Prostate gland (tissue), 2 donors: Measurements from ENCODE around the gene SLC12A5. TPM values are rescaled to one million over a fixed set of nuclear protein-coding genes. Genes with fewer than 3 reads are reported as not detected.

Experiments
- DNase-seq: peaks from one replicate; pipeline ENCODE4 v3.0.0-alpha.2; 2019; ENCODE audit warnings: low spot score
- H3K27ac ChIP-seq, 2 donors: fragments of 200-600 bp; sonication (generic); 2 replicates each; pipeline ENCODE4 v1.5.1; 2017 to 2019
- H3K27me3 ChIP-seq: fragments of 200-600 bp; sonication (generic); replicated peaks from 2 replicates; pipeline ENCODE4 v1.5.1; 2019; ENCODE audit not compliant: insufficient read depth
- H3K36me3 ChIP-seq, 2 donors: fragments of 200-600 bp; sonication (generic); 1 replicate in 1 of 2; 2 replicates in 1 of 2; pipeline versions ENCODE4 v1.5.1 to v1.8.1; 2017 to 2019
- H3K4me1 ChIP-seq: fragments of 200-600 bp; sonication (generic); replicated peaks from 2 replicates; pipeline ENCODE4 v1.5.1; 2019
- H3K4me3 ChIP-seq, 2 donors: fragments of 200-600 bp; sonication (generic); 2 replicates each; pipeline ENCODE4 v1.5.1; 2017 to 2019
- H3K9me3 ChIP-seq: fragments of 200-600 bp; sonication (generic); 2 replicates; pipeline ENCODE4 v1.5.1; 2017
- POLR2A ChIP-seq: fragments of 450-650 bp; IDR thresholded peaks from one replicate; pipeline ENCODE4 v1.6.1; 2016; ENCODE audit warnings: antibody characterized with exemption, mild to moderate bottlenecking
- POLR2AphosphoS5 ChIP-seq: sonication (generic); formaldehyde crosslinking; IDR thresholded peaks from one replicate; pipeline ENCODE4 v1.6.1; 2017; ENCODE audit warnings: antibody characterized with exemption
- WGBS: methylation state at CpG from one replicate; pipeline ENCODE4 v1.1.5; 2018; 5-methylcytosine and 5-hydroxymethylcytosine counted together
- intact Hi-C: fragments of 100-400 bp; cut with DNase I; formaldehyde crosslinking; loops from one replicate; pipeline ENCODE4 v1.14.2; 2022
- total RNA-seq, 2 donors: library from RNA; depleted of rRNA; stranded (reverse); fragments of >200 nt; gene quantifications; one replicate each; pipeline ENCODE4 v1.1.0, GENCODE V29; 2016
- TF ChIP-seq, protein P1 (sequence below), 4 experiments: fragments of 200-600 bp in 2 of 4; fragments of 450-650 bp in 2 of 4; sonication (generic) in 2 of 4; IDR thresholded peaks; 1 replicate in 3 of 4; 2 replicates in 1 of 4; pipeline ENCODE4 v1.5.1; 2016 to 2019; ENCODE audit warnings: antibody characterized with exemption in 4 of 4, mild to moderate bottlenecking in 2 of 4, moderate library complexity in 2 of 4

The SLC12A5 gene
- total RNA-seq, 2 donors from 2014 or later, result 3.6 TPM; not detected in 1

GRCh38 chr20:46060975-46061374 is 32.0 kb downstream of the SLC12A5 start:
- Histone ChIP-seq H3K36me3 (peaks cover 16 to 29% of the 10 kb centered on the region in 2 donors), H3K9me3 (no peaks in the 10 kb centered on the region), H3K4me3 (no peak overlapping the region), H3K27ac (no peak overlapping the region), H3K4me1 (no peaks in the 10 kb centered on the region), H3K27me3 (no peaks in the 10 kb centered on the region)
- no peak for DNase-seq
- 71% methylated on average over 4 of the region's 4 CpGs for WGBS
- intact Hi-C loops, result no loop called here
- TF ChIP-seq POLR2AphosphoS5 (no peak), POLR2A (no peak)
- TF ChIP-seq, protein P1, sequence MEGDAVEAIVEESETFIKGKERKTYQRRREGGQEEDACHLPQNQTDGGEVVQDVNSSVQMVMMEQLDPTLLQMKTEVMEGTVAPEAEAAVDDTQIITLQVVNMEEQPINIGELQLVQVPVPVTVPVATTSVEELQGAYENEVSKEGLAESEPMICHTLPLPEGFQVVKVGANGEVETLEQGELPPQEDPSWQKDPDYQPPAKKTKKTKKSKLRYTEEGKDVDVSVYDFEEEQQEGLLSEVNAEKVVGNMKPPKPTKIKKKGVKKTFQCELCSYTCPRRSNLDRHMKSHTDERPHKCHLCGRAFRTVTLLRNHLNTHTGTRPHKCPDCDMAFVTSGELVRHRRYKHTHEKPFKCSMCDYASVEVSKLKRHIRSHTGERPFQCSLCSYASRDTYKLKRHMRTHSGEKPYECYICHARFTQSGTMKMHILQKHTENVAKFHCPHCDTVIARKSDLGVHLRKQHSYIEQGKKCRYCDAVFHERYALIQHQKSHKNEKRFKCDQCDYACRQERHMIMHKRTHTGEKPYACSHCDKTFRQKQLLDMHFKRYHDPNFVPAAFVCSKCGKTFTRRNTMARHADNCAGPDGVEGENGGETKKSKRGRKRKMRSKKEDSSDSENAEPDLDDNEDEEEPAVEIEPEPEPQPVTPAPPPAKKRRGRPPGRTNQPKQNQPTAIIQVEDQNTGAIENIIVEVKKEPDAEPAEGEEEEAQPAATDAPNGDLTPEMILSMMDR (IDR thresholded peaks at IDR 0.05), result no peak

- H3K9me3 ChIP-seq, result no peaks in the 10 kb centered on the region
- TF ChIP-seq POLR2AphosphoS5 (no peak), POLR2A (no peak)
- TF ChIP-seq, protein P1 (IDR thresholded peaks at IDR 0.05), result no peak
- no peak overlapping the region for H3K4me3 ChIP-seq
- H3K27ac ChIP-seq, result no peak overlapping the region
- H3K36me3 ChIP-seq, result peaks cover 19 to 39% of the 10 kb centered on the region in 2 donors
- intact Hi-C loops, result no loop called here
- H3K4me1 ChIP-seq, result no peaks in the 10 kb centered on the region
- 88% methylated on average over 4 of the region's 4 CpGs for WGBS
- H3K27me3 ChIP-seq, result no peaks in the 10 kb centered on the region
- DNase-seq, result no peak
Measured at GRCh38 chr20:46062151-46062550, 33.1 kb downstream of the SLC12A5 start.

DNA sequence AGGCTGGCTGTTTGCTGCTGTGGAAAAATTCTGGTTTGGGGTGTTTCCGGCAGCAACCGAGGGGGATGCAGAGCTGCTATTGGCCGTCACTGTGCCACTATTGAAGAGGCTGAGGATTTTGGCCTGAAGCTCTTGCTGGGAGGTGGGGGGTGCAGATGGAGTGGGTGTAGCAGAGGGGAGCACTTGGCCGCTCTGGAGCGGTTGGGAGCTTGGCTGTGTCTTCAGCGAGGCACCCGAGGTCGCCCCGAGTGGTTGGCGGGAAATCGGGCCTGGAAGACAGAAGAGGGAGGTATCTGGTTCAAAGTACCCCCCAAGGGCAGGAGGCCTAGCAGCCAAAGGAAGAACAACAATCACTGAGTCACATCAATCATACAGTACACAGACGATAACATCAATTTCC is 33.6 kb downstream of the SLC12A5 start:
- H3K4me1 ChIP-seq, result no peaks in the 10 kb centered on the region
- 85% methylated on average over 12 of the region's 12 CpGs for WGBS
- DNase-seq, result no peak
- intact Hi-C loops, result no loop called here
- TF ChIP-seq POLR2A (no peak), POLR2AphosphoS5 (no peak)
- TF ChIP-seq, protein P1 (IDR thresholded peaks at IDR 0.05), result no peak
- H3K27ac ChIP-seq, result no peak overlapping the region
- H3K36me3 ChIP-seq, result peaks cover 19 to 39% of the 10 kb centered on the region in 2 donors
- H3K27me3 ChIP-seq, result no peaks in the 10 kb centered on the region
- no peak overlapping the region for H3K4me3 ChIP-seq
- H3K9me3 ChIP-seq, result no peaks in the 10 kb centered on the region

- DNase-seq, result no peak
- WGBS, result 94% methylated on average over 8 of the region's 8 CpGs
- intact Hi-C loops, result no loop called here
- no peak for TF ChIP-seq POLR2A
- TF ChIP-seq, protein P1 (IDR thresholded peaks at IDR 0.05), result no peak
- TF ChIP-seq POLR2AphosphoS5, result no peak
- Histone ChIP-seq H3K4me1 (no peaks in the 10 kb centered on the region), H3K36me3 (peaks cover 22 to 39% of the 10 kb centered on the region in 2 donors), H3K9me3 (no peaks in the 10 kb centered on the region), H3K27ac (no peak overlapping the region), H3K27me3 (no peaks in the 10 kb centered on the region), H3K4me3 (no peak overlapping the region)
Measured at GRCh38 chr20:46063151-46063550, 34.1 kb downstream of the SLC12A5 start.

DNA sequence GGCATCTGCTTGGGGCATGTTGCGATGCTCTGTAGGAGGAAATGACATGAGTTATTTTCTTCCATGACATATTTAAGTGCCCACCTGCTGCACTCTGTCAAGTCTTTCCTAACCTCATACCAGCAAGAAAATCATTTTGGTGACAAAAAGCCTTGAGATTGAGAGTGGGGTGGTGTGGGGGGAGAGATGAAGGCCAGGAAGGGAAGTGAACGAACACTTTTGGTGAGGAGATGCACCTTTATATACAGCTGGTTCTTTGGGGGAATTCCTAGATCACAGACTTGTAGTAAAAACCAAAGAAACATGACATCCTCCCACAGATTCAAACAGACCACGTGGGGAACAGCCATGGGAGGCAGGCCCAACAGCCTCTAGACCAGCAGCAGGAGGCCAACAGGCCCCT is 34.6 kb downstream of the SLC12A5 start:
- peaks cover 26 to 39% of the 10 kb centered on the region in 2 donors for H3K36me3 ChIP-seq
- WGBS, result 81% methylated on average over 3 of the region's 3 CpGs

More for the DNA sequence above, 34.6 kb downstream of the SLC12A5 start:
- intact Hi-C loops, result no loop called here
- no peaks in the 10 kb centered on the region for H3K4me1 ChIP-seq
- no peak for TF ChIP-seq POLR2A
- TF ChIP-seq, protein P1 (IDR thresholded peaks at IDR 0.05), result no peak
- no peak for TF ChIP-seq POLR2AphosphoS5
- no peak for DNase-seq
- H3K27me3 ChIP-seq, result no peaks in the 10 kb centered on the region
- H3K27ac ChIP-seq, result no peak overlapping the region
- H3K9me3 ChIP-seq, result no peaks in the 10 kb centered on the region
- H3K4me3 ChIP-seq, result no peak overlapping the region
